Heart right ventricle (tissue), 16 donors: Measurements from ENCODE around the gene FBXO44. TPM values are rescaled to one million over a fixed set of nuclear protein-coding genes. Genes with fewer than 3 reads are reported as not detected.

ENCODE experiments used
- ATAC-seq, 8 donors: fragments of 200-7000 bp; cut with Tn5 transposase; one replicate each; pipeline ENCODE4 v1.9.1; 2020; ENCODE audit warnings: mild to moderate bottlenecking in 8 of 8, moderate library complexity in 8 of 8, moderate number of reproducible peaks in 1 of 8
- DNase-seq, 2 donors: peaks; one replicate each; pipeline ENCODE4 v3.0.0-alpha.2; 2020
- H3K27ac ChIP-seq, 10 donors: fragments of 200-600 bp; sonication (generic) in 2 of 10; one replicate each; pipeline versions ENCODE4 v1.5.0 to v1.8.0; 2020 to 2022; ENCODE audit warnings: mild to moderate bottlenecking in 3 of 10
- H3K27me3 ChIP-seq, 7 donors: fragments of 200-600 bp; one replicate each; pipeline ENCODE4 v1.8.0; 2021 to 2022; ENCODE audit warnings: mild to moderate bottlenecking in 2 of 7
- H3K36me3 ChIP-seq, 9 donors: fragments of 200-600 bp; sonication (generic) in 1 of 9; one replicate each; pipeline versions ENCODE4 v1.5.0 to v1.8.0; 2020 to 2022; ENCODE audit warnings: mild to moderate bottlenecking in 2 of 9
- H3K4me1 ChIP-seq, 9 donors: fragments of 200-600 bp; sonication (generic) in 1 of 9; one replicate each; pipeline versions ENCODE4 v1.5.0 to v1.8.0; 2020 to 2022; ENCODE audit warnings: mild to moderate bottlenecking in 4 of 9
- H3K4me3 ChIP-seq, 10 donors: fragments of 200-600 bp; sonication (generic) in 2 of 10; one replicate each; pipeline versions ENCODE4 v1.5.0 to v1.8.0; 2020 to 2022; ENCODE audit warnings: mild to moderate bottlenecking in 7 of 10, moderate library complexity in 2 of 10
- H3K9me3 ChIP-seq, 11 donors: fragments of 200-600 bp in 10 of 11; sonication (generic) in 2 of 11; one replicate each; pipeline versions ENCODE4 v1.5.0 to v1.8.0; 2013 to 2022; ENCODE audit warnings: mild to moderate bottlenecking in 2 of 11, control low read depth in 1 of 11, moderate library complexity in 1 of 11
- CTCF ChIP-seq, 9 donors: fragments of 200-600 bp; sonication (generic) in 2 of 9; IDR thresholded peaks; one replicate each; pipeline versions ENCODE4 v1.5.0 to v1.8.0; 2021 to 2022; ENCODE audit warnings: antibody characterized with exemption in 9 of 9, mild to moderate bottlenecking in 5 of 9, moderate library complexity in 1 of 9
- WGBS, 2 donors: extraction: QIAGEN DNeasy Blood & Tissue Kit; methylation state at CpG; one replicate each; pipeline ENCODE4 v1.1.7; 2013; ENCODE audit warnings: inconsistent platforms in 1 of 2; 5-methylcytosine and 5-hydroxymethylcytosine counted together
- intact Hi-C, 10 donors: fragments of 100-400 bp; cut with DNase I; formaldehyde crosslinking; loops; one replicate each; pipeline versions ENCODE4 v1.11.1 to v1.14.2; 2022
- polyA plus RNA-seq, 2 donors: library from polyadenylated mRNA; stranded (reverse); fragments of 200-250 nt; gene quantifications; one replicate each; pipeline ENCODE4 v1.2.3, GENCODE V29; 2013
- total RNA-seq, 10 donors: library from RNA; stranded (reverse); fragmentation: NEBNext Ultra II Directional in 3 of 10; extraction: Animal tissue kit (Norgen Biotek cat#: 25700) in 3 of 10; gene quantifications; one replicate each; pipeline versions ENCODE4 v1.2.1 to v1.2.4, GENCODE V29; 2021 to 2023
- donor health status: Arrhythmogenic right ventricular cardiomyopathy.
- donor health status: ischemic (EF 13 %, LVEDD 7.1; RV severe dilation, severe dysfunction).
- donor health status: healthy with polysubstance abuse.
- donor health status: DM: no; HTN: yes; CAD: no.
- donor health status: DM: no; HTN: no; CAD: no.
- donor health status: ischemic (EF 25% LVEDD 6.9; RV normal size, moderate dysfunction).
- donor health status: ischemic (EF 25% LVEDD 5.7; RV mildly dilated, moderate dysfunction).
- donor health status: healthy.
- donor health status: DM: yes; HTN: yes; CAD: no.
- donor health status: Ischemic cardiomyopathy.
- donor health status: ischemic (EF 35%, LVEDD 5.7; RV mildly dilated, moderate dysfunction).
- donor health status: nonischemic (EF 11% LVEDD 7.7; RV severe dilation, severe dysfunction).
- donor health status: DM: yes; HTN: yes; CAD: no.
- donor health status: PGD.
- donor health status: ischemic (EF 29% LVEDD 5.4; RV normal size, mild dysfunction).
- donor health status: nonischemic (EF 23%, LVEDD 6.1; RV moderate dilation, normal function).

FBXO44 gene
- total and polyA plus RNA-seq, 12 donors: 10.1 to 28.2 (median 15.8) TPM

DNA sequence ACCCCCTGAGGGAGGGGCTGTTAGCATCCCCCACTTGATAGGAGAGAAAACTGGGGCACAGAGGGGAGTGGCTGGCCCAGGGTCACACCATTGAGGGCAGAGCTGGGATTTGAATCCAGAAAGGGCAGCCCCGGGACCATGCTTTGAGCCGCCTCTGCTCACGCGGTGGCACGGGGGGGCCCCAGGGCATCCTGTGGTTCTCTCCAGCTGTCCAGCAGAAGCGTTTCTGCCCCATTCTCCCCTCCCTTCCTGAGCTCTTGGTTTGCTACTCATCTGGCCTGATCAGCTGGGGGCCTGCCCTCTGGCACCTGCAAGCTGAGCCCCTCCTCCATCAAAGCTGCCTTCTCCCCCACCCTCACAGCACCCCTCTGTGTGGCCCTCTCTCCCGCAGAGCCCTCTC, 37.9 kb upstream of the FBXO44 start:
- H3K4me1 ChIP-seq: peaks cover 0 to 7% (median 0%) of the 10 kb centered on the region in 9 donors
- ATAC-seq (no peak), DNase-seq (no peak)
- 66 to 73% methylated on average over 7 of the region's 7 CpGs for WGBS, 2 donors
- intact Hi-C loops: no loop called here
- no peak overlapping the region for H3K27ac ChIP-seq
- no peak overlapping the region for H3K4me3 ChIP-seq
- H3K9me3 ChIP-seq: no peaks in the 10 kb centered on the region
- no peaks in the 10 kb centered on the region for H3K36me3 ChIP-seq
- H3K27me3 ChIP-seq: peaks cover 0 to 70% (median 25%) of the 10 kb centered on the region in 7 donors
- no peak for TF ChIP-seq CTCF (IDR thresholded peaks at IDR 0.05)

DNA sequence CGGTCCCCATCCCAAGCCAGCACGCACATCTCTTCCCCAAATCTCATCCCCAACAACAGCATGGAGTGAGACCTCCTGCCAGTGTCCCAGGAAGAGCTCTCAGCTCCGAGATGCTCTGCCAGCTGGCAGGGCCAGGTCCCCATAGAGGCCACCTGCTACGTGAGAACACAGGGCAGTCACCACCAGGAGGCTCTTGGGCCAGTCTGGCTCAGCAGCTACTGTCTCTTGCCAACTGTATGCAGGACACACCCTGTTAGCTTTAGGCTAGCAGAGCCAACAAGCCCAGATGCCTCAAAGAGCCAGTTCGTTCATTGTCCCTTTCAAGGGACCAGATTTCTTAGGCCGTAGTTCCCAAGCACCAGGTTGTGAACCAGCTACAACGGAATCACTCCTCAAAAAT, 37.4 kb upstream of the FBXO44 start:
- TF ChIP-seq CTCF (IDR thresholded peaks at IDR 0.05): no peak
- H3K9me3 ChIP-seq: no peaks in the 10 kb centered on the region
- peaks cover 0 to 70% (median 25%) of the 10 kb centered on the region in 7 donors for H3K27me3 ChIP-seq
- H3K4me3 ChIP-seq: no peak overlapping the region
- peaks cover 0 to 7% (median 0%) of the 10 kb centered on the region in 9 donors for H3K4me1 ChIP-seq
- intact Hi-C loops: no loop called here
- no peak for ATAC-seq
- no peak overlapping the region for H3K27ac ChIP-seq
- no peak for DNase-seq
- H3K36me3 ChIP-seq: no peaks in the 10 kb centered on the region
- 64 to 70% methylated on average over 7 of the region's 7 CpGs for WGBS, 2 donors

DNA sequence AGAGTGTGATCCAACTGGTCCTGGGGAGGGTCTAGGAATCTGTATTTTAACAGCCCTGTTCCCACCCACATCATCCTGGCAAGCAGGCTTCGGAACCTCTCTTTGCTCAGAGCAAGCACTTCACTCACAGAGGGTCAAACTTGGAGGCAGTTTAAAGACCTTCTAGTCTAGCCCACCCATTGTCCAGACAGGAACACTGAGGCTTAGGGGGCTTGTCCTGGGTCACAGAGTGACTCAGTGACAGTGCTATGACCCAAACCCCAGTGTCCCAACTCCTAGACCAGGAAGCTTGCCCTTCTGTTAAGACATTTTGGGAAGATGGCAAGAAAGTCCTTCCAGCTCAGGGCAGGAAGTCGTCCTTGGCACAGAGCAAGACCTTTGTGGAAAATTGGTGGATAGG, 36.9 kb upstream of the FBXO44 start:
- peaks cover 0 to 7% (median 0%) of the 10 kb centered on the region in 9 donors for H3K4me1 ChIP-seq
- intact Hi-C loops: no loop called here
- peaks cover 0 to 68% (median 25%) of the 10 kb centered on the region in 7 donors for H3K27me3 ChIP-seq
- WGBS, 2 donors: 82 to 85% methylated on average over 2 of the region's 2 CpGs
- no peaks in the 10 kb centered on the region for H3K36me3 ChIP-seq
- ATAC-seq (no peak), DNase-seq (no peak)
- TF ChIP-seq CTCF (IDR thresholded peaks at IDR 0.05): no peak
- H3K4me3 ChIP-seq: no peak overlapping the region
- H3K9me3 ChIP-seq: no peaks in the 10 kb centered on the region
- no peak overlapping the region for H3K27ac ChIP-seq

DNA sequence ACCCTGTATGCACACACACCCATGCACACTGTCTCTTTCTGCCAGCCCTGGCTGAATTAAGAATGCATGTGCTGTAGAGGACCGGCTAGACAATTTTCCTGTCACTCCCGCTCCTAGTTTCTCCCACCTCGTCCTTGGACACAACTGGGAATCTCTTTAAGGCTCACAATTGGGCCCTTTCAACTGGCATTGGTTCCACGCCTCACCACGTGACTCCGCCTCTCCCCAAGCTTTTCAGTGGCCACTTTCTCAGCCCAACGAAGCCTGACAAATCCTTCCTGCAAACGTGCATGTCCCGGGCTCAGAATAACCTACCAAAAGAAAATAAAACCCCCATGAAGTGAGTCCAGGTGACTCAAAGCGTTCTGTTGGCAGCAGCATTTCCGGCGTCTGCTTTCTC, 34.3 kb upstream of the FBXO44 start:
- ATAC-seq (no peak), DNase-seq (no peak)
- WGBS, 2 donors: 37 to 44% methylated on average over 12 of the region's 12 CpGs
- H3K36me3 ChIP-seq: no peaks in the 10 kb centered on the region
- no peak overlapping the region for H3K4me3 ChIP-seq
- no peaks in the 10 kb centered on the region for H3K9me3 ChIP-seq
- H3K4me1 ChIP-seq: peaks cover 0 to under 1% (median 0%) of the 10 kb centered on the region in 9 donors
- TF ChIP-seq CTCF (IDR thresholded peaks at IDR 0.05): no peak
- H3K27ac ChIP-seq: no peak overlapping the region
- H3K27me3 ChIP-seq: peaks cover 0 to 67% (median 35%) of the 10 kb centered on the region in 7 donors
- intact Hi-C loops: loop anchor here in 2 of 10 donors (10.0 kb wide), 2 partner anchors 76 to 136 kb away; no protein-coding TSS in a partner anchor
